Erythroblast (primary cell): Measurements from ENCODE around the gene RBCK1.

Experiments used
- GATA1 ChIP-seq: IDR thresholded peaks from 2 replicates; pipeline ENCODE4 v1.6.1; 2011; ENCODE audit warnings: low read depth, mild to moderate bottlenecking, control low read depth, low read length, moderate library complexity
- POLR2A ChIP-seq: IDR thresholded peaks from 2 replicates; pipeline ENCODE4 v1.6.1; 2011; ENCODE audit warnings: mild to moderate bottlenecking, low read length

- no peak for TF ChIP-seq POLR2A
- no peak for TF ChIP-seq GATA1
Measured at GRCh38 chr20:412081-412480, 4.0 kb downstream of the RBCK1 start.
